H54 (cell line): Measurements from ENCODE around the gene RNU1-4.
"Not testable (repeated sequence)": the region's sequence is repeated elsewhere in the genome, so short reads cannot be mapped to it uniquely, and the experiment has no call there.

Experiments used
- DNase-seq: peaks from one replicate; pipeline ENCODE4 v3.0.0; 2011; ENCODE audit warnings: low spot score, mixed read lengths; ENCODE audit not compliant: insufficient read length
- FAIRE-seq: peaks from 3 replicates; lab custom pipeline; 2011; peaks lifted over from hg19 to GRCh38; lab: Jason Lieb, UNC

RNU1-4 gene

GRCh38 chr1:16777821-16778220, 37.5 kb downstream of the RNU1-4 start:
- FAIRE-seq, DNase-seq: not testable (repeated sequence)

- DNase-seq, FAIRE-seq: not testable (repeated sequence)
These were observed 39.2 kb downstream of the RNU1-4 start for GRCh38 chr1:16779525-16779924.

- not testable (repeated sequence) for DNase-seq
- peak; percentile 85 for FAIRE-seq
These were observed 40.7 kb downstream of the RNU1-4 start for GRCh38 chr1:16781033-16781432.

DNA sequence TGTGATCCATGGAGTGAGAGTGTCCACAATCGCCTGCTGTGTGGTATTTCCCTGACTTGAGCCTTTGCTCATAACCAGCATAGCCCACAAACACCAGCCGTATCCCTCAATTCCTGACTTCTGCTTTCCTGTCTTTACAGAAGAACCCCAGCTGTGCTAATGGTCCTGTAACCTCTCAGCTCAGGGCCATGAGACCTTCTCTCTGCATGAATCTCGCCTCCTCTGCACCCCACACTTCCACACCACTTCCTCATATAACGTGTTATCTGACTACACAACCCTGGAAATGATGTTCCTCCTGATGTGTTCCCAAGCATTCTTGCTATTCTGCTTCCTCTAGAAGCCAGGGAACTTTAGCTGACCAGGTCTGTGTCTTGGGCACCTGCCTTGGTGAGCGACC, 41.3 kb downstream of the RNU1-4 start:
- not testable (repeated sequence) for DNase-seq, FAIRE-seq

- not testable (repeated sequence) for DNase-seq, FAIRE-seq
These were observed 44.6 kb downstream of the RNU1-4 start for GRCh38 chr1:16784955-16785354.

GRCh38 chr1:16786362-16786761, 46.0 kb downstream of the RNU1-4 start:
- FAIRE-seq, DNase-seq: not testable (repeated sequence)

GRCh38 chr1:16787175-16787574, 46.9 kb downstream of the RNU1-4 start:
- DNase-seq, FAIRE-seq: not testable (repeated sequence)

DNA sequence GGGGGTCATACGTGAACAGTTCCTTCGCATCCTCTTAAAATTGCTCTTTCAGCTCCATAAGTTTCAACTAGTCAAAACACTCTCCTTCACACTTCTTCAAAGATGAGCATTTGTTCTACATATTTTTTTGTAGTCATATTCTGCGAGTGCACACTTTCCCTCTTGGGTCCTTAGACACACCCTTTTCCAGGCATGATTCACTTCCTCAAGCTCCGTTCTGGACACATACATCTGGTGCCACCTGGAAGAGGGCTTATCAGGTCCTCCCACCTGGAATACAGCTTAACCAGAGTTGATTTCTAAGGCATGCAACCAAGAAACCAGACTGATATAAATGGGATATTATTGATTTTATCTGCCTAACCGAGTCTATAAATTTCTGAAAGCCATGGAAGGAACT, 47.4 kb downstream of the RNU1-4 start:
- peak; percentile 30 for FAIRE-seq
- DNase-seq = not testable (repeated sequence)
